GM12892 (cell line): ENCODE measurements around the gene TTC28.

Source experiments
- DNase-seq: peaks from one replicate; pipeline ENCODE4 v3.0.0; 2011; ENCODE audit not compliant: insufficient read length
- FAIRE-seq: peaks from 2 replicates; lab custom pipeline; 2011; peaks lifted over from hg19 to GRCh38; lab: Jason Lieb, UNC
- POLR2A ChIP-seq: IDR thresholded peaks from 2 replicates; pipeline ENCODE4 v1.6.1; 2011; ENCODE audit warnings: low read depth, low read length, control low read depth
- POLR2AphosphoS5 ChIP-seq: IDR thresholded peaks from 2 replicates; pipeline ENCODE4 v1.6.1; 2011; ENCODE audit warnings: low read depth, low read length, control low read depth
- TAF1 ChIP-seq: IDR thresholded peaks from 2 replicates; pipeline ENCODE4 v1.6.1; 2011; ENCODE audit warnings: low read depth, mild to moderate bottlenecking, control low read depth, low read length, borderline replicate concordance

Gene TTC28

DNA sequence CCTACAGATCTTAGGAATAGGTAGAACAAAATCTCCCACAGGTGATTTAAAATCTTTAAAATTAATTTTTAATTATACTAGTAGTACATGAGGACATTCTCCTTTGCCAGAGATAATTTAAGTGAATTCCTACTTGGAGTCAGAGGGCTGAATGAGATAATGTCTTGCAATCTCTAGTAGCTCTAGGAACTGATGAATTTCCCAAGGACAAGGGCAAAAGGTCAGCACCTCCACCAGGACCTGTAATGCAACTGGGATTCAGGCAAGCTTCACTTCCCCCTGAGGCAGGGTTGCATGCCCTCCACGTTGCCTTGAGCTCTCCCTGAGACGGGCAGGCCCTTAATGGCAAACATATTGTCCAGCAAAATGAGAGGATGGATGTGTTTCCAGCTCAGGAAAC, 430.2 kb downstream of the TTC28 start:
- no peak for TF ChIP-seq POLR2A
- no peak for TF ChIP-seq TAF1
- no peak for TF ChIP-seq POLR2AphosphoS5
- DNase-seq = no peak
- no peak for FAIRE-seq

GRCh38 chr22:28247667-28248363, 431.8 kb downstream of the TTC28 start:
- no peak for DNase-seq

GRCh38 chr22:28247136-28247535, 432.5 kb downstream of the TTC28 start:
- TF ChIP-seq POLR2A (no peak), TAF1 (no peak), POLR2AphosphoS5 (no peak)
- no peak for FAIRE-seq
- no peak for DNase-seq

More at GRCh38 chr22:28247667-28248363, 431.8 kb downstream of the TTC28 start:
- TF ChIP-seq POLR2AphosphoS5 (no peak), POLR2A (no peak), TAF1 (no peak)
- FAIRE-seq = no peak

GRCh38 chr22:28246397-28246796, 433.2 kb downstream of the TTC28 start:
- DNase-seq = no peak
- FAIRE-seq = no peak

DNA sequence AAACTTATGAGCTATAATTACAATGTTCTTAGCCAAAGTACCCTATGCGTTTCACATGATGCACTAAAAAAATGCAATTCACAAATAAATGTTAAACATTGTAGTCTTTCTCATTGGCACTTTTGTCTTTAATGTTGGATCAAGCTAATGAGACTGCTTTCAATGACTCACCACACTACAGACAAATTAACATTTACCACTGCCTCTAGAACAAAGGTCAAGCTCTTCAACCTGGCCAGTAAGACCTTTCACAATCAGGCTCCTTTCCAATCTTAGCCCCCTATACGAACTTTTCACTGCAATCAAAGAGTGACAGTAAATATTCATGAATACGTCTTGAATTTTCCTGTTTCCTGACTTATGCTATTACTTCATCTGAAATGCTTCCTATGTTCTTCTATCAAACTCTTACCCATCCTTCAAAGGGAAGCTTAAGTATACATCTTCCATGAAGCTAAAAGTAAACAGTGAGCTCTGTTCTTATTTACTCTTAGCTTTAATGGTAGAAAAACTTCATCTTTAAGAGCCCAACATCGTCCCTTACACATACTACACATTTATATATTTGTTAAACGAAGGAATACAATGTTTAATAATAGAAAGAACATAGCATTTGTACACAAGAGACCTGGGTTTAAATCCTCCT, 433.9 kb downstream of the TTC28 start:
- FAIRE-seq = no peak

More at GRCh38 chr22:28246397-28246796, 433.2 kb downstream of the TTC28 start:
- TF ChIP-seq POLR2AphosphoS5 (no peak), TAF1 (no peak)

DNA sequence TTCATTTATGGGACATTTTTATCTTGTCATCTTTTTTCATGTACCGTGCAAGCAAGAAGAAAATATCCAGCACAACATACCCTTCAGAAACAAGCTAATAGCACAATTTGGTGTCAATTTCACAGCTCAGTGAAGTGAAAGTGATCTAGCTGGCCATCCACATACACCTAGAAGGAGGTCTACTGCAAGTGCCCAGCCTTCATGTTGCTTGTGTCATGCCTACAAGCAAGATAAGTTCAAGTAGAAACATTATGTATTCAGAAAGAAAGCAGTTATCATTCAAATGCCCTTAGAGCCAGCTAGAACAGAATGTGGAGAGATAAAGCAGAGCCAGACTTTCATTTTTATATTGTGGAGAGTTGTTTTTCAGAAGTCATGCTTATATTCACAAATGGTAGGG, 434.9 kb downstream of the TTC28 start:
- FAIRE-seq (no peak), DNase-seq (no peak)

More for the DNA sequence above, 433.9 kb downstream of the TTC28 start:
- TF ChIP-seq TAF1 (no peak), POLR2AphosphoS5 (no peak), POLR2A (no peak)
- no peak for DNase-seq

GRCh38 chr22:28243539-28243938, 436.1 kb downstream of the TTC28 start:
- DNase-seq = no peak
- no peak for TF ChIP-seq POLR2AphosphoS5
- no peak for TF ChIP-seq POLR2A
- TF ChIP-seq TAF1 = no peak
- FAIRE-seq = no peak

More for the DNA sequence above, 434.9 kb downstream of the TTC28 start:
- TF ChIP-seq POLR2A = no peak
- TF ChIP-seq TAF1 = no peak
- no peak for TF ChIP-seq POLR2AphosphoS5

DNA sequence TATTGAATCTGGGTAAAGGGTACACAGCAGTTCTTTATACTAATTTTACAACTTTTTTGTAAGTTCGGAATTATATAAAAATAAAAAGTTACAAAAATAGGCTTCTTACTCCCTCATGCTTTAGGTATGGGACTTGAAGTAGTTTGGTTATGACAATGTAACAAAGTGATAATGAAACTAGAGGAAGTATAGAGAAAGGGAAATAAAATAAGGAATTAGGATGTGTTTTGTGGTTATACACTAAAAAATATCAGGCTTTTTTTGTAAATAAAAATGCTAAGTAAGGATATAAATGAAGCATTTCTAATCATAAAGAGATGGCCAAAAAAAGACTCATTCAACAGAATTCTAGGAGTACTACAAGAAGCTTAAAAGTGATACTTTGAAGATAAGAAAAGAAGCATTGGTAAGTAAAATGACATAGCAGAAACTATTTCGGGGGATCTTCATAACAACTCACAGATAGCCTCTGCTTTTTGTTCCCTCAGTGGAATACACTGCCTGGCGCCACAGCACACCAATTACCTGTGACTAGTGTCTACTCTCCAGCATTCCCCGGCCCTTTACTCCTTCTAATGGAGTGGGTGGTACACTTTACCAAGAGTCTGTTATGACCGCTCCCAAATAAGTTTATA, 437.9 kb downstream of the TTC28 start:
- DNase-seq (no peak), FAIRE-seq (no peak)
- TF ChIP-seq POLR2AphosphoS5 (no peak), TAF1 (no peak), POLR2A (no peak)

DNA sequence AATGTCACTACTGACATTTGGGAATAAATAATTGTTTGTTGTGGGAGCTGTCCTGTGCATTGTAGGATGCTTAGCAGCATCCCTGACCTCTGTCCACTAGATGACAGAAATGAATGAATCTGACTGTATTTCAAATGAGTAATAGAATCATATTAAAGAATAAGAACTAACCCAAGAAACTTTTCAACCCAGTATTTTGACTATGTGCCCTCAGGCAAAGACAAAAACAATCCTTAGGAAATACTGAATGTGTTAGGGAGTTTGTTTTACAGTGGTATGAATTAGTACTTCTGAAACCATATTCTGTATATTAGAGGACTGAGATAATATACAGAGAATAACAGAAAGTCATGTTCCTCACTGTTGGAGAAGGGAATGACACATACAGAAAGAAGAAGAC, 439.7 kb downstream of the TTC28 start:
- TF ChIP-seq POLR2AphosphoS5 (no peak), POLR2A (no peak), TAF1 (no peak)
- FAIRE-seq (no peak), DNase-seq (no peak)

DNA sequence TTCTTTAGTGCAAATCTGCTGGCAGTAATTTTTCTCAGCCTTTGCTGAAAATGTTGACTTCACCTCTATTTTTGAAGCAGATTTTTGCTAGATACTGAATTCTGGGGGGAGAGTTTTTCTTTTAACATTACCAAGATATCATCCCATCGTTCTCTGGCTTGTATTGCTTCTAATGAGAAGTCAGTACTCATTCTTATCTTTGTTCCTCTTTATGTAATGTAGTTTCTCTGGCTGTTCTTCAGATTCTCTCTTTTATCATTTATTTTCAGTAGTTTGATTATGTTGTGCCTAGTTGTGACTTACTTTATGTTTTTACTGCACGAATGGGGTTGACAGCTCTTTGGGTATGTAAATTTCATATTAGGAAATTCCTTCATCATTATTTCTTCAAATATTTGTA, 441.9 kb downstream of the TTC28 start:
- FAIRE-seq = no peak
- no peak for DNase-seq
- no peak for TF ChIP-seq TAF1
- no peak for TF ChIP-seq POLR2AphosphoS5
- TF ChIP-seq POLR2A = no peak

DNA sequence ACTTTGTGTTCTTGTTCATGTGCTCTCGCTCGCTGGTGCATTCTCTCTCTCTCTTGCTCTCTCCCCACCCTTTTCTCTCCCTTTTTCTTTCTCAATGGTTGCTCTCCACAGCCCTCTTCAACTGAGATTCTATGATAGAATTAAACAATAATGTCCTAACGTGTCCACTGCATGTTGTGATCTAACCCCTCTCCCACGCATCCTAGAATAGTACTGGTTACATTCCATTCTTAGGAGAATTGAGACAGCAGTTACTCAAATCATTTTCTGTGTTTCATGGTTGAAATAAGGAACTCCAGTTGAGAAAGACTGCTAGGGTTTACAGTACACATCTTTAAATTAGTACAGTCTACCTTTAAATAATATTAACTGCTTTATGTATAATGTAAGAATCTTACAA, 442.5 kb downstream of the TTC28 start:
- no peak for TF ChIP-seq POLR2A
- FAIRE-seq (no peak), DNase-seq (no peak)

DNA sequence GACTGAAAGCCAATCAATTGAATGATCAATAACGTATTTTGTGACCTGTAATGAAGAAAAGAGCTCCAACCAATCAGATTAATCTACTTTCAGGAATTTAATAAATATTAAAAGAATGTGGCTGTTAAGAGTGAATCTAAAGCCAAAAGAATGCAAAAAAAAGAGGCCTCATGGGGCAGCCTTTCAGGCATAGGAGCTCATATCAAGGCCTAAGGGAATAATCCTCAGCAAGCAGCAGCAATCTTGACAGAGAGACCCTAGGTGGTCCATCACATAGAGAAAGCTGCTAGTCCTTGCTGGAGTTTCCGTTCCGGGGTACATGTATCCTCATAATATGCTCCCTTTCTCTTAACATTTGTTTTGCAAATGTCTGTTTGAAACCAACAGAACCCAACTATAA, 447.4 kb downstream of the TTC28 start:
- TF ChIP-seq TAF1 = no peak
- no peak for TF ChIP-seq POLR2AphosphoS5
- no peak for TF ChIP-seq POLR2A
- FAIRE-seq (no peak), DNase-seq (no peak)
